Astrocyte (in vitro differentiated cells and primary cell): ENCODE measurements around the gene VOPP1. TPM values are rescaled to one million over a fixed set of nuclear protein-coding genes. Genes with fewer than 3 reads are reported as not detected.

Experiments
- DNase-seq: peaks from one replicate; pipeline ENCODE4 v3.0.0-alpha.2; 2010; ENCODE audit warnings: low read depth
- FAIRE-seq: peaks from 2 replicates; lab custom pipeline; 2011; peaks lifted over from hg19 to GRCh38; lab: Jason Lieb, UNC
- H2AFZ ChIP-seq: 2 replicates; pipeline ENCODE4 v1.6.0; 2012; ENCODE audit warnings: low read depth, low read length, inconsistent platforms
- H3K27ac ChIP-seq: 2 replicates; pipeline ENCODE4 v1.5.1; 2011; ENCODE audit warnings: low read depth, low read length, inconsistent platforms
- H3K27me3 ChIP-seq: 2 replicates; pipeline ENCODE4 v1.6.0; 2011; ENCODE audit warnings: low read length, inconsistent platforms; ENCODE audit not compliant: insufficient read depth
- H3K36me3 ChIP-seq: 2 replicates; pipeline ENCODE4 v1.5.1; 2011; ENCODE audit warnings: low read length, inconsistent platforms; ENCODE audit not compliant: insufficient read depth
- H3K4me1 ChIP-seq: 2 replicates; pipeline ENCODE4 v1.5.1; 2011; ENCODE audit warnings: low read length, inconsistent platforms; ENCODE audit not compliant: insufficient read depth
- H3K4me2 ChIP-seq: 2 replicates; pipeline ENCODE4 v1.6.0; 2012; ENCODE audit warnings: low read length, inconsistent platforms
- H3K4me3 ChIP-seq: 2 replicates; pipeline ENCODE4 v1.5.1; 2011; ENCODE audit warnings: low read depth, mild to moderate bottlenecking, low read length, inconsistent platforms; ENCODE audit not compliant: insufficient read depth
- H3K79me2 ChIP-seq: 2 replicates; pipeline ENCODE4 v1.6.0; 2012; ENCODE audit warnings: mild to moderate bottlenecking, low read length, inconsistent platforms; ENCODE audit not compliant: insufficient read depth
- H3K9ac ChIP-seq: 2 replicates; pipeline ENCODE4 v1.6.0; 2012; ENCODE audit warnings: mild to moderate bottlenecking, low read length, inconsistent platforms
- H3K9me3 ChIP-seq: 2 replicates; pipeline ENCODE4 v1.5.1; 2012; ENCODE audit warnings: low read depth, mild to moderate bottlenecking, low read length, inconsistent platforms; ENCODE audit not compliant: insufficient read depth
- H4K20me1 ChIP-seq: 2 replicates; pipeline ENCODE4 v1.6.0; 2012; ENCODE audit warnings: low read length, inconsistent platforms; ENCODE audit not compliant: insufficient read depth
- H3K27ac Mint-ChIP-seq: one replicate; pipeline ENCODE4 v1.8.0; 2021; ENCODE audit warnings: mild to moderate bottlenecking, mixed read lengths; ENCODE audit not compliant: unreplicated experiment
- H3K27me3 Mint-ChIP-seq: one replicate; pipeline ENCODE4 v1.8.0; 2021; ENCODE audit warnings: low read depth, mixed read lengths; ENCODE audit not compliant: unreplicated experiment
- H3K36me3 Mint-ChIP-seq: one replicate; pipeline ENCODE4 v1.8.0; 2021; ENCODE audit warnings: low read depth, mixed read lengths; ENCODE audit not compliant: unreplicated experiment
- H3K4me1 Mint-ChIP-seq: one replicate; pipeline ENCODE4 v1.8.0; 2021; ENCODE audit warnings: low read depth, mixed read lengths; ENCODE audit not compliant: unreplicated experiment
- H3K4me3 Mint-ChIP-seq: one replicate; pipeline ENCODE4 v1.8.0; 2021; ENCODE audit warnings: mild to moderate bottlenecking, moderate library complexity, mixed read lengths; ENCODE audit not compliant: unreplicated experiment
- H3K9me3 Mint-ChIP-seq: one replicate; pipeline ENCODE4 v1.8.0; 2021; ENCODE audit warnings: mild to moderate bottlenecking, mixed read lengths; ENCODE audit not compliant: unreplicated experiment
- CTCF ChIP-seq: IDR thresholded peaks from 2 replicates; pipeline ENCODE4 v1.5.1; 2011; ENCODE audit warnings: low read depth, mild to moderate bottlenecking, inconsistent platforms, low read length, moderate library complexity; ENCODE audit not compliant: insufficient read depth
- EZH2 ChIP-seq: IDR thresholded peaks from 2 replicates; pipeline ENCODE4 v1.6.1; 2012; ENCODE audit warnings: mild to moderate bottlenecking, low read length, inconsistent platforms; ENCODE audit not compliant: insufficient read depth
- total RNA-seq: library from RNA; stranded (reverse); gene quantifications from 2 replicates; pipeline ENCODE4 v1.2.1, GENCODE V29; 2021

Gene VOPP1
- total RNA-seq, 1 donor from 2014 or later = 133 TPM

- no peak for FAIRE-seq
Observed at GRCh38 chr7:55532150-55532917, 40.0 kb downstream of the VOPP1 start.

DNA sequence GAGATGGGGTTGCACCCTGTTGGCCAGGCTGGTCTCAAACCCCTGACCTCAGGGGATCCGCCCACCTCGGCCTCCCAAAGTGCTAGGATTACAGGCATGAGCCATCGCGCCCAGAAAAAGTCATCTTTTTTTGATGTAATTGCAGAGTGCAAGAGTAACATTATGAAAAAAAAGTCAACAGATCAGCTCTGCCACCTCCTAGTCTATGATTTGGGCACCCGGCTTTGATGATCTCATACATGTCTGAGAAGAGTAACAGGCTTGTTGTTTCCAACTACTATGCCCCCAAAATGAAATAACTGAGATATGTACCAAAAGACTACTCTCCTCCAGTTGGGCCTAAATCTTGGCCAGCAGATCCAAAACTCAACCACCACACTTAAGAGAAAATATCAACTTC lies 40.8 kb downstream of the VOPP1 start:
- H2AFZ ChIP-seq = no peak overlapping the region
- TF ChIP-seq CTCF (no peak), EZH2 (no peak)
- H3K9ac ChIP-seq = no peak overlapping the region
- Mint-ChIP-seq H3K4me1 (peaks cover 58% of the 10 kb centered on the region), H3K27ac (no peak overlapping the region), H3K27me3 (no peaks in the 10 kb centered on the region), H3K36me3 (no peaks in the 10 kb centered on the region), H3K4me3 (no peak overlapping the region), H3K9me3 (no peaks in the 10 kb centered on the region)
- peaks cover 95% of the 10 kb centered on the region for H3K79me2 ChIP-seq
- H3K36me3 ChIP-seq = no peaks in the 10 kb centered on the region
- H3K4me3 ChIP-seq = no peak overlapping the region
- FAIRE-seq (no peak), DNase-seq (no peak)
- H4K20me1 ChIP-seq = peaks cover 97% of the 10 kb centered on the region
- H3K27ac ChIP-seq = no peak overlapping the region
- peaks cover 40% of the 10 kb centered on the region for H3K4me1 ChIP-seq
- H3K4me2 ChIP-seq = no peak overlapping the region
- H3K27me3 ChIP-seq = no peaks in the 10 kb centered on the region
- no peaks in the 10 kb centered on the region for H3K9me3 ChIP-seq

More at GRCh38 chr7:55532150-55532917, 40.0 kb downstream of the VOPP1 start:
- H3K36me3 Mint-ChIP-seq = peaks cover 4% of the 10 kb centered on the region
- no peak for DNase-seq
- TF ChIP-seq EZH2 (no peak), CTCF (no peak)
- Histone ChIP-seq H3K4me2 (peak overlapping the region; percentile 56), H3K9ac (no peak overlapping the region), H3K79me2 (peaks cover 95% of the 10 kb centered on the region), H3K9me3 (no peaks in the 10 kb centered on the region), H4K20me1 (peaks cover 97% of the 10 kb centered on the region), H3K4me3 (no peak overlapping the region), H3K27ac (no peak overlapping the region), H2AFZ (no peak overlapping the region), H3K36me3 (no peaks in the 10 kb centered on the region), H3K4me1 (peaks cover 45% of the 10 kb centered on the region), H3K27me3 (no peaks in the 10 kb centered on the region)
- no peaks in the 10 kb centered on the region for H3K9me3 Mint-ChIP-seq
- peaks cover 63% of the 10 kb centered on the region for H3K4me1 Mint-ChIP-seq
- H3K27me3 Mint-ChIP-seq = no peaks in the 10 kb centered on the region
- no peak overlapping the region for H3K4me3 Mint-ChIP-seq
- no peak overlapping the region for H3K27ac Mint-ChIP-seq

DNA sequence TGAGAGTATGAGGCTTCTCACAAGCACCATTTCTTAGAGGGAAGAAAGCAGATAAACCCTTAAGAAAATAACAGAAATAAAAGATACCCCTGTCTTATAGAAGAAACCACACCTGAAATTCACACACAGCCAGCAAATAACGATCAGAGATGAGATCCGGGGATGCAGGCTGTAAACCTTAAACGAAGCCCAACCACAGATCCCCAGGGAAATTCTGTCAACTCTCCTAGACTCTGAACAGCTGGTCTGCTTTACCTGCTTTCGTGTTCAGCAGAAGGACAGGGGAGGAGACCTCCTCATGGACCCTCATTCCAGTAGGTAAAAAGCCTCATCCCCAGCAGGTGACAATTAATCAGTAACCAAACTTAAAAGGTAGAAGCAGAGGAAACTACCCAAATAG lies 45.0 kb downstream of the VOPP1 start:
- no peak overlapping the region for H3K27ac ChIP-seq
- no peak overlapping the region for H3K4me2 ChIP-seq

More for the DNA sequence above, 45.0 kb downstream of the VOPP1 start:
- H3K9me3 ChIP-seq = no peaks in the 10 kb centered on the region
- H3K9ac ChIP-seq = no peak overlapping the region
- H2AFZ ChIP-seq = no peak overlapping the region
- H3K4me3 ChIP-seq = no peak overlapping the region
- H3K9me3 Mint-ChIP-seq = no peaks in the 10 kb centered on the region
- H4K20me1 ChIP-seq = peaks cover 97% of the 10 kb centered on the region
- peaks cover 8% of the 10 kb centered on the region for H3K4me1 ChIP-seq
- no peaks in the 10 kb centered on the region for H3K27me3 Mint-ChIP-seq
- no peak for DNase-seq
- H3K4me1 Mint-ChIP-seq = peaks cover 29% of the 10 kb centered on the region
- no peak for TF ChIP-seq CTCF
- TF ChIP-seq EZH2 = no peak
- no peaks in the 10 kb centered on the region for H3K36me3 Mint-ChIP-seq
- no peaks in the 10 kb centered on the region for H3K27me3 ChIP-seq
- FAIRE-seq = no peak
- peaks cover 96% of the 10 kb centered on the region for H3K79me2 ChIP-seq
- no peaks in the 10 kb centered on the region for H3K36me3 ChIP-seq
- no peak overlapping the region for H3K4me3 Mint-ChIP-seq
- H3K27ac Mint-ChIP-seq = no peak overlapping the region
